Myocyte (in vitro differentiated cells): ENCODE data around the gene EFHC1. TPM values are rescaled to one million over a fixed set of nuclear protein-coding genes. Genes with fewer than 3 reads are reported as not detected.

Source experiments
- DNase-seq: peaks from one replicate; pipeline ENCODE4 v3.0.0-alpha.2; 2012; ENCODE audit warnings: low read depth
- total RNA-seq: library from RNA; depleted of rRNA; stranded (reverse); fragments of >200 nt; gene quantifications from 2 replicates; pipeline ENCODE4 v1.2.3, GENCODE V29; 2014

The EFHC1 gene
- total RNA-seq, 1 donor from 2014 or later = 47.2 TPM

- no peak for DNase-seq
These were observed 117.0 kb downstream of the EFHC1 start for GRCh38 chr6:52537001-52537753.

GRCh38 chr6:52538252-52538900 lies 118.2 kb downstream of the EFHC1 start:
- peak; percentile 56 for DNase-seq

- no peak for DNase-seq
These were observed 118.8 kb downstream of the EFHC1 start for GRCh38 chr6:52538901-52539354.

DNA sequence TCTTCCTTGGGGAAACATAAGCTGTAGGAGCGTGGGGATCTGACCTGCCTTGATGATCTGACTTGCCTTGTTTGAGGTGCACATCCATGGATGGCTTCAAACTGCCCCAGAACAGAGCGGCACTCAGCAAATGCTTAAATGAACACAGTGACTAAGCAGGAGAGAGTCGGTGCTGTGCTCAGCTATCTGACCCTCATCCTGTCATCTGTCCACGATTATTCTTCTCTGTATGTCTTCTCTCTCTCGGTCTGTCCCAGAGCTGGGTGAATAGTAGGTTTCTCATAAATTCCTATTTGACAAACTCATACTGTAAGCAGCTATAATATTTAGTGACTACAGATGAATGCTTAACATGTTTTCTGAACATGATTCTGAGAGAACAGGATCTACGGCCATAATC lies 119.5 kb downstream of the EFHC1 start:
- DNase-seq = peak; percentile 60

DNA sequence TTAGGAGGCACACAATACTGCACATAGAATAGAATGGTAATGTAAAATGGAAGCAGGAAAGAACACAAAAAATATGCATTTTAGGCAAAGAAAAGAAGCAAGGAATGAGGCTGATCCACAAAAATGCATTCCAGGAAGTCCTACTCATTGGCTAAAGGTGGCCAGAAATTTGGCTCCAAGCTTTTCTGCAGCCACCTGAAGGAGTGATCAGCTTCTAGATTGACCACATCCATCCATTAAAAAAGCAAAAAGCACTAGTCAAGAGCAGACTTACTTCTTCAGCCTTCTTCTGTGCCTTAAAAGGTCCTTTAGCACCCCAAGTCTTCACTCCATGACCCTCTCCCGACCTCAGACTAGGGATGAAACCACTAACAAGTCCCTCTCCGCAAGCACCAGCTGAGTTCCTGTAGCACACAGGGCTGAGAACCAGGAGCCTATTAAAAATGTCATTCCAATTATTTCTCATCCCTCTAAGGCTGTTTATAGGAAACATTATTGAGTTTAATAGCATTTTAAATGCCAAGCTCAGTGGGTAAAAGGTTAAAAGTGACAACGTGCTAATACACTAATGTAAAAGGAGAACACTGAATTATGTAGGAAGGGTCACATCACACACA lies 120.3 kb downstream of the EFHC1 start:
- DNase-seq = no peak

- DNase-seq = no peak
These were observed 121.0 kb downstream of the EFHC1 start for GRCh38 chr6:52541135-52541534.

- DNase-seq = no peak
These were observed 123.1 kb downstream of the EFHC1 start for GRCh38 chr6:52543262-52543661.

GRCh38 chr6:52543729-52544601 lies 123.8 kb downstream of the EFHC1 start:
- no peak for DNase-seq

DNA sequence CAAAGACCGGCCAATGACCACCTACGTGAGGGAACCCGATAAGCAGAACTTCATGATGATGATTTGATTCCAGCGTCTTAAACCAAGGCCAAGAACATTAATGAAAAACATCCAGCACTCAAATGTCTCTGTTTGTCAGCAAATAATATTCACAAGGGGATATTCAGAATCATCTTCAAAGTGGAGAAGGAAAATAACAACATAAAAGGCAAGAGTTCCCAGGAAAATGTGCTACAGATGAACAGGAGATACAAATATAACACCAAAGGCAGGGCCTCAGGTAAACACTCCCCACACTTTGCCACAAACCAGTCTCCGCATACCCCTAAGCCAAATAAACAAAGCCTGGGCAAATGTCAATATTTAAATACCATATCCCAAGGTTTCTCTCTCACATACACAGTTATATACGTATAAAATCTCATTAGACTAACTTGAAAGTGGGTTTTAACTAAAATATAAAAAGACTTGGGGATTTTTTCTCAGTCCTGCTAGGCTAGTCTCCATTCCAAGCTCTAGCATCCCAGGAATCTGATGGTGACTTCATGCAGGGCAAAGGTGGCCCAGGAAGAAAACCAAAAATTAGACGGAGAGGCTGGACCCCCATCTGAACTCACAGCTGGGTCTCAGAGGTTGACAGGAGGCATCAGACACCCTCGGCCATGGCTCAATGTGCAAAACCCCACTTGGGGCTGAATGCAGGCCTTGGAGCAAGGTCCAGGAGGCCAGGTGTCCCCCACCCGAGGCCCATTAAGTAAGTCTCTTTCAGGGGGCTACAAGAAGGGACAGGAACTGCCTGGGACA lies 124.7 kb downstream of the EFHC1 start:
- DNase-seq = no peak

GRCh38 chr6:52545406-52546119 lies 125.4 kb downstream of the EFHC1 start:
- DNase-seq = no peak

DNA sequence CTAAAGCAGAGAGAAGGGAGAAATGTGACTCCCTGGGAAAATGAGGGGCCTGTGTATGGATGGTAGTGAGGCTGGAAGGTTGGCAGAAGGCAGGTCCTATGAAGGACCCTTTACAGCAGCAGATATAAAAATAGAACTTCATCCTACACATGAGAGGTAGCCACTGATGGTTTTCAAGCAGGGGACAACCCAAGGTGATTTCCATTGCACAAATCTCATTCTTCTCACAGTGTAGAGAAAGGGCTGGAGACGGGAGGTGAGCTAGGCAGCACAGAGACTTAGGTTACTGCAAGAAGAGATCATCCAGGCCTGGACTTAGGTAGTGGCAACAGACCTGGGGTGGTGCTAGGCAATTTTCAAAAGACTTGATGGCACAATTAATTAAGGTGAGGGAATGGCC lies 126.0 kb downstream of the EFHC1 start:
- no peak for DNase-seq

GRCh38 chr6:52546678-52547077 lies 126.5 kb downstream of the EFHC1 start:
- no peak for DNase-seq

DNA sequence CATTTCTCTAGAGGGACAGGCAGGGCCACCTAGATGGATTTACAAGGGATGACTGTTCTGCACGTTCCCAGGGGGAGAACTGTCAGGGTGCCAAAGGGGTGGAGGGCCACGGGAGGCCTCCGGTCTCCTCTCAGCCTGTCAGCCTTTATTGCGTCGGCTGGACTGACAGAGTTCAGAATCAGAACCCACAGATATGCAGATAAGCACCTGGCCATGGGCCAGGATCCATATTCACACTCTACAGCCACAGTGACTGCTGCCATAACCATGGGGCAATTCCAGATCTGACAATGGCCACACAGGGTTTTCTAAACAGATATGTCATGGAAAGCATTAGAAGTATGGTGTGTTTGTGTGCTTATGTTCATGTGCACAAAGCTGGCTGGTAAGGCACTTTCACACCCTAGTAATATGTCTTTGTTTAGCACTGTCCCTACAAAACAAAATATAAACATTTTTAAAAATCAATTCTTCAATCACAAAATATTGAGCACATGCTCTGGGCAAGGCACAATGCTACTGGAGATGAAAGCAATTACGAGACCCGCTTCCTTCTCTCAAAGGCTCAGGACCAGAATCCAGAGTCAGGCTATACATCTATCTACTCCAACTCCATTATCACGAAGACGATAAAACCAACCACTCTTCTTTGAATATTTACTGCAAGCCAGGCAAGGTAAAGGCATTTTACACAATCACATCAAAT lies 127.7 kb downstream of the EFHC1 start:
- no peak for DNase-seq

- DNase-seq = no peak
These were observed 128.2 kb downstream of the EFHC1 start for GRCh38 chr6:52548353-52548713.

GRCh38 chr6:52548999-52549398 lies 128.9 kb downstream of the EFHC1 start:
- DNase-seq = no peak

GRCh38 chr6:52549428-52549827 lies 129.3 kb downstream of the EFHC1 start:
- no peak for DNase-seq

DNA sequence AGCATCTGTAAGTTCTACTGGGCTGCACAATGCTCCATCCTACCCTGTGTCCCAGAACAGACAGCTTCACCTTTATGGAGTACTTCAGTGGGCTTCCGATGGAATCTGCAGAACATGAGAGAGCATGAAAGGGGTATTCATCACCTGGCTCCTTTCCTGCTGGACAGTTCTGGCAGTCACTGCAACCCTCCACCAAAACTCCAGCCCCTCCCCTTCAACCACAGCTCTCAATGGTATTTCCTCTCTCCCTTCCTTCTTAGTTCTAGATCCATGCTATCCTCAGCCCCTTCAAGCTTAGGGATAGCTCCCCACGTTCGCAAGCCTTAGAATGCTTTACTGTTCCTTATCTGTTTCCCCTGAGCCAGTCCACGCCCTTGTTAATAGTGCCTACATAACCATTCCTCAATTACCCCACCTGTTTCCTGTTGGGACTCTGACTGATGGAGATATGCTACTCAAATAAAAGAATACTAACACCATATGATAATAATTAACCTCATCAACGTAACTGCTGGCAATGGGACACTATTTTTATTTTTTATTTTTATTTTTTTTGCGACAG lies 130.0 kb downstream of the EFHC1 start:
- DNase-seq = no peak

- DNase-seq = no peak
These were observed 130.7 kb downstream of the EFHC1 start for GRCh38 chr6:52550870-52551269.
